SIG-M5 treated with dmso at 0.1 percent for 504 hours (cell line): ENCODE measurements around the gene OR51I1.
A peak's percentile ranks its signal among the peaks of the same experiment; 100 is the strongest.

Experiments used
- DNase-seq: peaks from one replicate; lab custom pipeline; 2025; ENCODE audit not compliant: unreplicated experiment; lab: John Stamatoyannopoulos, UW

The OR51I1 gene, protein sequence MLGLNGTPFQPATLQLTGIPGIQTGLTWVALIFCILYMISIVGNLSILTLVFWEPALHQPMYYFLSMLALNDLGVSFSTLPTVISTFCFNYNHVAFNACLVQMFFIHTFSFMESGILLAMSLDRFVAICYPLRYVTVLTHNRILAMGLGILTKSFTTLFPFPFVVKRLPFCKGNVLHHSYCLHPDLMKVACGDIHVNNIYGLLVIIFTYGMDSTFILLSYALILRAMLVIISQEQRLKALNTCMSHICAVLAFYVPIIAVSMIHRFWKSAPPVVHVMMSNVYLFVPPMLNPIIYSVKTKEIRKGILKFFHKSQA

GRCh38 chr11:5441414-5441813, at the start of gene OR51I1:
TSS of gene OR51I1 (minus strand) at chr11:5441514. CDS start at chr11:5441514, 0 bp downstream.
- no peak for DNase-seq

- no peak for DNase-seq
Measured at GRCh38 chr11:5489576-5490357, 48.5 kb upstream of the OR51I1 start.

GRCh38 chr11:5488798-5489399, 47.6 kb upstream of the OR51I1 start:
- DNase-seq, result no peak

GRCh38 chr11:5488385-5488784, 47.1 kb upstream of the OR51I1 start, which contains the start of gene OR52D1:
TSS of gene OR52D1 (plus strand) at chr11:5488685. CDS start at chr11:5488707, 22 bp downstream.
- DNase-seq, result no peak

GRCh38 chr11:5486421-5486820, 45.1 kb upstream of the OR51I1 start:
- DNase-seq, result no peak

GRCh38 chr11:5486003-5486402, 44.7 kb upstream of the OR51I1 start:
- no peak for DNase-seq

GRCh38 chr11:5476186-5476819, 35.0 kb upstream of the OR51I1 start:
- peak; percentile 35 for DNase-seq

DNA sequence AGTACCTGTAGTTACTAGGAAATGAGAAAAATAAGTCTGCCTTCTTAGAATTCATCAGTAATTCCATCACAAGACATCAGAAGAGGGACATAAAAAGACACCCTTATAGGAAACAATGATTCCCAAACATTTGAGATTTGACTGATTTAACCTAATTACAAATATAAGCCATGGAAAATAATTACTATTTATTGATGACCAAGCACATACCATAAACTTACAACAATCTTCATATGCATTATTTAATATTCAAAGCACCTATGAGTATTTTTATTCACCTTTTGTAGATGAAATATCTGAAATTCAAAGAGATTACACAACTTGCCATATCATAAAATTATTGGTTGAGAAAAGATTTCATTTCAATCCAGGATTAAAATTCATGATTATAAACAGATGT, 32.6 kb upstream of the OR51I1 start:
- DNase-seq, result no peak

DNA sequence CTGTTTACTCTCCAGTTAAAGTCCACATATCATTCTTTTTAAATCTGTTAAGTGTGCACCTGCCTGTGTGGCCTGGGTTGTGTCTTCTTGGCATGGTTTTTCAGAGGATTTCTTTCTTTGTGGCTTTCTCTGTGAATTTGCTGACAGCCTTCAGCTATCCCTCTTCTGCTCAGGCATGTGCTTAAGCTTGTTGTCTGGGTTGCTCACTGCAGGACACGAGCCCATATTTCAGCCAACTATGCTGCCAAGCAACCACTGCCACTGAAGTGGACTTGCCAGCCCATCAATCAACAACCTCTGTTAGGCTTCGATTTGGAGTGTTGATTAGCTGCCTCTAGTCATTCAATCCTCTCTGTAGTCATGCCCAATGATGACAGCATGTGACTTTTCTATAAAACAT, 26.2 kb upstream of the OR51I1 start:
- DNase-seq, result no peak

DNA sequence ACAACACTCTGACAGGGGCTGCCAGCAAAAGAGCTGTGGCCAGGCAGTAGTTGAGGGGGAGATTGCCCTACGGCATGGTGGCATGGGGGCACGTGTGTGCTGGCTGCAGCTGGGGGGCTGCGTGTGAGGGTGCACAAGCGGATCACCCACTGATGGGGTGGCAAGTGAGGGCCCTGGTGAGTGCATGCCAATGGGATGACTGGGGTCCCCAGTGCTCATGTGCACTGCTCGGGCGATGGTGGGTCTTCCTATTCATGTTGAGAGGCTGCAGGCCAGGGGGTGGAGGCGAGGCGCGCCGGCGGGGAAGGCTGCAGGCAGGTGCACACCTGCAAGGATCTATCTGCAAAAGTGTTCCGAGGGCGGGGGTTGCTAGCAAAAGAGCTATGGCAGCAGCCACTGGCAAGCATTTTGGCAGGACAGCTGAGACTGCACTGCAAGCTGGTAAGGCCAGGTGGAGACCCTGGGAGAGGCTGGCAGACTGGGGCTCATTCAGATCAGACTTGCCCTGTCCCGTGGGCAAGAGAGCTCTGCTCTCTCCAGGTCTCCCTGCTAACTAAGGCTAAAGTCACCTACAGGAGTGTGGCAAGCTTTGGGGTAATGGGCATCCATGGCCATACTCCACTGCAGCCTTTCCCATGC, 19.8 kb upstream of the OR51I1 start:
- no peak for DNase-seq

GRCh38 chr11:5449432-5449831, 8.1 kb upstream of the OR51I1 start:
- DNase-seq, result no peak

DNA sequence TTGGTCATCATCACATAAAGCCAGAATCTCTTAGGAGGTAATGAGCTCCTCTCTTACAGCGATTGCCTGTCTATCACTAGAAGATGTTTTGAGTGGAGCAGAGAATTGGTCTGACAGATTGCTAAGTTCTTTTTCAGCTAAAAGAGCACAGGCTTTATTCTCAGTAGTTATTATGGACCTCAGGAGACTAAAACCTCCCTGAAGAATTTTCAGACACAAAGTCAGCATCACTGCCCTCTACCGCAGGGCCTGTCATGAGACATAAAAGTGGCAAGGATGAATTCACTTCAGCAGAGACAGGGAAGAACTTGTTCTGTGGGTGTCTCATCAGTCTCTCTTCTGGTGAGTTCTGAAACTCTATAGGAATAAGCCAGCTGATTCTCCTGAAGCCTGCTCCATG, 7.7 kb upstream of the OR51I1 start, which contains the start of gene OR51I2:
Gene OR51I2 (plus strand): TSS at position 301 of the 400 bp plus-strand sequence. CDS start 4,166 bp downstream, outside the sequence.
- no peak for DNase-seq

DNA sequence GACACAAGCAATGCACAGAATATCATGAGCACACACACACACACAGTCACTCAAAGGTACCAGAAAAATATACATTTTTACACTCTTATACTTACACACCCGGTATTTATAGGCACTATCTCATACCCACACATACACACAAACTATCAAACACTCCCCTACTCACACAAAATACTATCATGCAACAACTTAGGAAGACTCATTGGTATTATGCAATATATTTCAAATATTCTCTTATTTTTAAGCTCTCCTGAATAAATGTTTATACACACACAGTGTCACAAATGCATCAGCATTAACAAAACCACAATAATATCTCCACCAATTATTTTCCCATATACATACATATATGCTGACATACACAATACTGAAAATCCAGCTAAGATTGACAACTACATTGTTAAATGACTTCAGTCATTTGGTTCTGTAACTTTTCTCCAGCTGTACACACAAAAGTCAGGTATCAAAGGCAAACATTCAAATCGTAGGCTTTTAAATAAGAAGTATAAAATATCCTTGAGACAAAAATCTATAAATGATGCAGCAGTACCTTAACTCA, 2.6 kb upstream of the OR51I1 start:
- DNase-seq, result no peak

- DNase-seq, result no peak
Measured at GRCh38 chr11:5423131-5423530, 18.2 kb downstream of the OR51I1 start.

GRCh38 chr11:5421811-5422210, 19.5 kb downstream of the OR51I1 start, which contains the start of gene OR51Q1:
TSS of gene OR51Q1 (plus strand) at chr11:5422111. CDS start at chr11:5422201, 90 bp downstream.
- DNase-seq, result no peak

GRCh38 chr11:5420993-5421392, 20.3 kb downstream of the OR51I1 start:
- DNase-seq, result no peak

DNA sequence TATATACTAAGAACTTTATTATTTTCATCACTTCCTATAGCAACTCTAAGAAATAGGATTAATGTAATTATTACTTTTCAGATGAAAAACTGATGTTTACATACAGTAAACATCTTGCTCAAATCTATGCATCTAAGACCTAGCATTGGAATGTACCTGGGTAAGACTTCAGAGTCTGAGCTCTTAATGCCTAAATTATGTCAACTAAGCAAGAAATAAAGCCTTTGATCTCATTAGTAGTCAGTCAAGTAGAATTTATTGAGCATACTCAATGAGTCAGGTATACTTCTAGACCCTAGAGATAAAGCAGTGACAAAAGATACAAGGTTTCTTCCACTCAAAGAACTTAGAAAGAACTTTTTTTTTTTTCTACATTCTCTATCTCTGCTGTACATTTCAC, 36.1 kb downstream of the OR51I1 start:
- DNase-seq, result no peak

GRCh38 chr11:5398936-5399335, 42.4 kb downstream of the OR51I1 start:
- DNase-seq, result no peak

GRCh38 chr11:5394091-5394490, 47.2 kb downstream of the OR51I1 start:
- no peak for DNase-seq
